ENCODE measurements around the gene ZNF664.

The ZNF664 gene

DNA sequence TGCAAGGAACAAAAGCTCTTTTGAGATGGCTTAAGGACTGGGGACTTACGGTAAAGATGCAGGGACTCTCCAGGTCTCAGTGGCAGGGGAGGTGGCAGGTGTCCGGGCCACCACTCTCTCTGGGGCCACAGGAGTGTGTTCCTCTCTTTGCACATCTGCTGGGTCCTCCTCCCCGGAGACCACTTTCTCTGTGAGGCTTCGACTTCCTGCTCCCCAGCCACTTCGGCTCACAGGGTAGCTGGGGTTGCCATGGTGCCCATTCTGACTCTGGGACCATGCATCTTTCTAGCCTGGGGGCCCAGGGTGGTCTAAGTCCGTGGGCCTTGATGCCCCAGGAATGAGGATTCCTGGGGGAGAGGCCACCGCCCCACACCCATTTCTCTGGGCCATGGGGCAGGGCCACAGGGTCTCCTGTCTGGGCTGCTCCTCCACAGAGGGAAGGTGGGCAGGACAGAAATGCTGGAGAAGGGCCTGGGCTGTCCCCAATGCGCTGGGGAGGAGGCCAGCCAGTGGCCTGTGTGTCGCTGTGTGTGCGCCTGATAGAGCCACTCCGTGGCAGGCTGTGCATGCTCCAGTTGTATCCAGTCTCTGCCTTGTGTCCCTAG, 38.9 kb upstream of the ZNF664 start:
- H4K20me1 ChIP-seq (ENCODE audit: insufficient read depth) = no peaks in the 10 kb centered on the region
- H3K4me2 ChIP-seq = no peak overlapping the region
- H3K9ac ChIP-seq = no peak overlapping the region

DNA sequence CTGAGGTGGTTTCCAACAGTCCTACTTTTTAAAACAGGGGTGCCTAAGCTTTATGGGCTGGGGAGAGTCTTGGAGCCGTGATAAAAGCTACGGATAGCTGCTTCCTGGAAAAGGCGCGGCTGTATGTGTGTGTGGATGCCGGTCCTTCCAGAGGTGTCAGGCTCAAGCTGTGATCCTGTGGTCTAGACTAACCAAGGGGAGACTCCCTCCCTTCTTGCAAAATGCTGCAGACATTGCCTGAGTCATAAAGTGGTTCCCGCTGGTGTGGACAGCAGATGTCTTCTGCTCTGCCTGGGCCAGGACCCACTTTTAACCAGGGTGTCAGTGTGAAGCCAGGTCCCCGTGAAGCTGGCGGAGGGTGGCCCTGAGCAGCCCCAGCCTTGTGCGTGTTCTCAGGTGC, 38.2 kb upstream of the ZNF664 start:
- TF ChIP-seq, protein P1, sequence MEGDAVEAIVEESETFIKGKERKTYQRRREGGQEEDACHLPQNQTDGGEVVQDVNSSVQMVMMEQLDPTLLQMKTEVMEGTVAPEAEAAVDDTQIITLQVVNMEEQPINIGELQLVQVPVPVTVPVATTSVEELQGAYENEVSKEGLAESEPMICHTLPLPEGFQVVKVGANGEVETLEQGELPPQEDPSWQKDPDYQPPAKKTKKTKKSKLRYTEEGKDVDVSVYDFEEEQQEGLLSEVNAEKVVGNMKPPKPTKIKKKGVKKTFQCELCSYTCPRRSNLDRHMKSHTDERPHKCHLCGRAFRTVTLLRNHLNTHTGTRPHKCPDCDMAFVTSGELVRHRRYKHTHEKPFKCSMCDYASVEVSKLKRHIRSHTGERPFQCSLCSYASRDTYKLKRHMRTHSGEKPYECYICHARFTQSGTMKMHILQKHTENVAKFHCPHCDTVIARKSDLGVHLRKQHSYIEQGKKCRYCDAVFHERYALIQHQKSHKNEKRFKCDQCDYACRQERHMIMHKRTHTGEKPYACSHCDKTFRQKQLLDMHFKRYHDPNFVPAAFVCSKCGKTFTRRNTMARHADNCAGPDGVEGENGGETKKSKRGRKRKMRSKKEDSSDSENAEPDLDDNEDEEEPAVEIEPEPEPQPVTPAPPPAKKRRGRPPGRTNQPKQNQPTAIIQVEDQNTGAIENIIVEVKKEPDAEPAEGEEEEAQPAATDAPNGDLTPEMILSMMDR (conservative IDR thresholded peaks at IDR 0.05; ENCODE audit: low read depth, low read length) = no peak
- Histone ChIP-seq H3K4me1 (ENCODE audit: low read depth, poor library complexity, severe bottlenecking) (peaks cover 8% of the 10 kb centered on the region), H3K4me2 (no peak overlapping the region), H3K27me3 (ENCODE audit: insufficient read depth, low read depth) (no peaks in the 10 kb centered on the region), H3K79me2 (ENCODE audit: insufficient read depth, low read depth) (no peaks in the 10 kb centered on the region), H3K36me3 (ENCODE audit: insufficient read depth) (no peaks in the 10 kb centered on the region), H3K9ac (no peak overlapping the region), H3K4me3 (IDR thresholded peaks at IDR 0.05; ENCODE audit: insufficient read depth, low read depth, low read length) (no peak overlapping the region), H2AFZ (ENCODE audit: low read depth) (no peak overlapping the region), H3K27ac (no peak overlapping the region), H4K20me1 (ENCODE audit: insufficient read depth) (no peaks in the 10 kb centered on the region)

More for the DNA sequence above, 38.9 kb upstream of the ZNF664 start:
- Histone ChIP-seq H3K27ac (no peak overlapping the region), H3K4me3 (IDR thresholded peaks at IDR 0.05; ENCODE audit: insufficient read depth, low read depth, low read length) (no peak overlapping the region), H3K36me3 (ENCODE audit: insufficient read depth) (no peaks in the 10 kb centered on the region), H2AFZ (ENCODE audit: low read depth) (no peak overlapping the region), H3K79me2 (ENCODE audit: insufficient read depth, low read depth) (no peaks in the 10 kb centered on the region), H3K27me3 (ENCODE audit: insufficient read depth, low read depth) (no peaks in the 10 kb centered on the region), H3K4me1 (ENCODE audit: low read depth, poor library complexity, severe bottlenecking) (peaks cover 15% of the 10 kb centered on the region)
- TF ChIP-seq, protein P1 (conservative IDR thresholded peaks at IDR 0.05; ENCODE audit: low read depth, low read length) = no peak

DNA sequence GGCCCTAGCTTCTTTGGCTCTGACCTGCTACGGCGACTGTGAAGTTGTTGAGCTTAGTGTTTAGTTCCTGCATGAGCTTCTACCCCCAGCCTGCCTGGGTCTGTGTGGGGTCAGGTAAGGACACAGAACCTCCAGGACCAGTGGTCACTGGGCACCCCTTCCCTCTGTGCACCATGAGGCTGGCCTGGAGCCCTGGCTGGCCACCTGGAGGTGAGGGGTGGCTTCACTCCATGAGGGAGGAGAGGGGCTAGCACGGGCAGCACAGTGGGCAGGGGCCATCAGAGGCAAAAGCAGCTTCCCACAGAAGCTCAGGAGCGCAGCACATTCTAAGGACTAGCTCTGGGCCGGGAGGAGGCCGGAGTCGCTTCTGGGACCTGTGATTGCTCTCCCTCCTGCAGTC, 37.1 kb upstream of the ZNF664 start:
- H3K4me1 ChIP-seq (ENCODE audit: low read depth, poor library complexity, severe bottlenecking) = peaks cover 7% of the 10 kb centered on the region
- H3K36me3 ChIP-seq (ENCODE audit: insufficient read depth) = no peaks in the 10 kb centered on the region
- no peaks in the 10 kb centered on the region for H3K79me2 ChIP-seq (ENCODE audit: insufficient read depth, low read depth)
- H3K27ac ChIP-seq = no peak overlapping the region
- no peak overlapping the region for H3K9ac ChIP-seq
- no peak overlapping the region for H3K4me2 ChIP-seq
- H3K27me3 ChIP-seq (ENCODE audit: insufficient read depth, low read depth) = no peaks in the 10 kb centered on the region
- H3K4me3 ChIP-seq (IDR thresholded peaks at IDR 0.05; ENCODE audit: insufficient read depth, low read depth, low read length) = no peak overlapping the region
- H4K20me1 ChIP-seq (ENCODE audit: insufficient read depth) = no peaks in the 10 kb centered on the region
- H2AFZ ChIP-seq (ENCODE audit: low read depth) = no peak overlapping the region
- TF ChIP-seq, protein P1 (conservative IDR thresholded peaks at IDR 0.05; ENCODE audit: low read depth, low read length) = no peak

DNA sequence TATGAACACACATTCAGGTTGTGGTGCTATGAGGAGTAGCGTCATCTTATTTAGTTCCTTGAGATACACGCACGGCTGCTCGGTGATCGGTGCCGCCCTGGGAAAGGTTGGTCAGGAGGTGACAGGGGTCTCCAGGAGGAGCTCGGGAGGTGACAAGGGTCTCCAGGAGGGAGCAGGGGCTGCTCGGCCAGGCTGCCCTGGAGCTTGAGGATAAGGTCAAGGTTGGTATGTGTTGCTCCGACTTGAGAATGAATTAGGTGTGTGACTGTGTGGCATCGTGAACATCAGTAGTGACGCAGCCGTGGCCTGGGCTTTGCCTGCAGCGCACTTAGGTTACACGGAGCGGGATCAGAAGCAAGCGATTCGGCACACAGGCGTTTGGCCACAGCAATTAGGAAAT, 36.5 kb upstream of the ZNF664 start:
- Histone ChIP-seq H3K4me3 (IDR thresholded peaks at IDR 0.05; ENCODE audit: insufficient read depth, low read depth, low read length) (no peak overlapping the region), H3K9ac (no peak overlapping the region), H3K27me3 (ENCODE audit: insufficient read depth, low read depth) (no peaks in the 10 kb centered on the region), H4K20me1 (ENCODE audit: insufficient read depth) (no peaks in the 10 kb centered on the region), H3K79me2 (ENCODE audit: insufficient read depth, low read depth) (no peaks in the 10 kb centered on the region), H3K4me2 (no peak overlapping the region), H3K36me3 (ENCODE audit: insufficient read depth) (no peaks in the 10 kb centered on the region), H3K27ac (no peak overlapping the region), H3K4me1 (ENCODE audit: low read depth, poor library complexity, severe bottlenecking) (peaks cover 7% of the 10 kb centered on the region), H2AFZ (ENCODE audit: low read depth) (no peak overlapping the region)
- TF ChIP-seq, protein P1 (conservative IDR thresholded peaks at IDR 0.05; ENCODE audit: low read depth, low read length) = no peak
